ENCODE results near the gene HSPB8.
A peak's percentile ranks its signal among the peaks of the same experiment; 100 is the strongest.
"Not testable (repeated sequence)": the region's sequence is repeated elsewhere in the genome, so short reads cannot be mapped to it uniquely, and the experiment has no call there.

HSPB8 gene

DNA sequence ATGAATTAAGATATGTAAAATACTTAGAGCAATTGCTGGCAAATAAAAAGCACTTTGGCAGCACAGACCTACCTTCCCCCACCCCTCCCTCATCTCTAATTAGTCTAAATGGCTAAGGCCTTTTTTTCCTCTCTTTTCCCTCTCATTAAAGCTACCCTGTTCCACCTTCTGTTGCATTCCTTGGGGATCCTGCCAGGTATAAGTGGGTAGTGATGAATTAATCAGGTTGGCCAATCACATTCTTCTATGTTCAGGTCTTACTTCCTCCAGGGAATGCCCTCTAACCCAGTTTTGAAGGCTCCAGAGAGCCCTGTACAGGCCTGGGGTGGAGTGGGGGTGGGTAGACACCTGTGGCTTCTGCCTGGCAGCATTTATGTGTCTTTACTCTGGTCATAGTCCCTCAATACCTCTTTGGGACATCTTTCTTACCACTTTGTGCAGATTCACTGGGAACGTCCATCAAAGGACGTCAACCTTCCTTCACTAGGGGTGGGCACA lies 28.4 kb downstream of the HSPB8 start:
- Histone ChIP-seq H3K4me3 (ENCODE audit: low read depth, low read length) (no peak overlapping the region), H3K27ac (ENCODE audit: low read depth, low read length) (no peak overlapping the region), H3K79me2 (ENCODE audit: control insufficient read depth, insufficient read depth, low read length, unreplicated experiment) (no peaks in the 10 kb centered on the region), H3K36me3 (ENCODE audit: insufficient read depth, low read length) (no peaks in the 10 kb centered on the region), H3K27me3 (ENCODE audit: insufficient read depth, low read length) (peaks cover 26% of the 10 kb centered on the region; the same call in 1 of the 2 replicates), H2AFZ (ENCODE audit: low read length, unreplicated experiment) (no peak overlapping the region), H3K4me1 (ENCODE audit: control insufficient read depth, insufficient read depth, low read length, unreplicated experiment) (no peaks in the 10 kb centered on the region)

DNA sequence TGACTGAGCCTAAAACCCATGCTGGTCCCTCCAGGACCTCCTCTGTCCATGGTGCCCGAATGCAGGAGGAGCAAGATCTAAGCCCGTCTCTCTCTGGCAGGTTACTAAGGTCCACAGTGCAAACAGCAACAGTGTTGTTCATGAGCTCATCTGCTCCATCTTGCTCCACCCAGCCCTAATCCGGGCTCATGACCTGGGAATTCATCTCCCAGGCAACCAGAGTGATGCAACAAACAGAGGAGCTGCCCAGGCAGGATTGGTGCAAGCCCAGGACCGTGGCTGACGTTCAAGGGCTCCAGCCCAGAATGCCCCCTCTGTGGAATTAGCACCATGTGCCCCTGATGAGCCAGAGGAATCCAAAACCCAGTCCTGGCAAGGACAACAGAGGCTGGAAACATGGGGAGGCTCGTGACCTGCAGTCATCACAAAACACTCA lies 29.9 kb downstream of the HSPB8 start:
- Histone ChIP-seq H3K36me3 (ENCODE audit: insufficient read depth, low read length) (no peaks in the 10 kb centered on the region), H3K4me1 (ENCODE audit: control insufficient read depth, insufficient read depth, low read length, unreplicated experiment) (no peaks in the 10 kb centered on the region), H3K4me3 (ENCODE audit: low read depth, low read length) (no peak overlapping the region), H3K79me2 (ENCODE audit: control insufficient read depth, insufficient read depth, low read length, unreplicated experiment) (no peaks in the 10 kb centered on the region), H3K27me3 (ENCODE audit: insufficient read depth, low read length) (peaks cover 33% of the 10 kb centered on the region; the same call in 1 of the 2 replicates), H2AFZ (ENCODE audit: low read length, unreplicated experiment) (no peak overlapping the region), H3K27ac (ENCODE audit: low read depth, low read length) (no peak overlapping the region)

DNA sequence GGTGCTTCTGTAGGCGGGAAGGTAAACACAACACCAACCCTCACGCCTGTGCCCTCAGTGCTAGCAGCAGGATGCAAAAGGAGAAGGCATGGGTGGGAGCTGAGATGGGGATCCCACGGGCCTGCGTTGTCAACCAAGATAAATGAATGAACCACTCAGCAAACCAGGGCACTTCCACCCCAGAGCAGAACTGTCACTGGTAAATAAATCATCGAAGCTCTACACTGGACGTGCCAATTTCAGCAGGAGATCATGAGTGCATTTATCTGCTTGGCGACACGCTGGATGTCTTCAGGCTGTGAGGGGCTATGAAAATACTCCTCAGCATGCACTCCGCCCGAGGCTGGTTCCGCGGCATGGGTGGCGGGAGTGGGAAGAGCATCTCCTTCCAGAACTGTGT lies 33.2 kb downstream of the HSPB8 start:
- H3K79me2 ChIP-seq (ENCODE audit: control insufficient read depth, insufficient read depth, low read length, unreplicated experiment), result no peaks in the 10 kb centered on the region
- H3K4me3 ChIP-seq (ENCODE audit: low read depth, low read length), result no peak overlapping the region
- peaks cover 45% of the 10 kb centered on the region for H3K27me3 ChIP-seq (ENCODE audit: insufficient read depth, low read length)
- no peaks in the 10 kb centered on the region for H3K4me1 ChIP-seq (ENCODE audit: control insufficient read depth, insufficient read depth, low read length, unreplicated experiment)
- no peak overlapping the region for H2AFZ ChIP-seq (ENCODE audit: low read length, unreplicated experiment)
- no peak overlapping the region for H3K27ac ChIP-seq (ENCODE audit: low read depth, low read length)
- H3K36me3 ChIP-seq (ENCODE audit: insufficient read depth, low read length), result no peaks in the 10 kb centered on the region

DNA sequence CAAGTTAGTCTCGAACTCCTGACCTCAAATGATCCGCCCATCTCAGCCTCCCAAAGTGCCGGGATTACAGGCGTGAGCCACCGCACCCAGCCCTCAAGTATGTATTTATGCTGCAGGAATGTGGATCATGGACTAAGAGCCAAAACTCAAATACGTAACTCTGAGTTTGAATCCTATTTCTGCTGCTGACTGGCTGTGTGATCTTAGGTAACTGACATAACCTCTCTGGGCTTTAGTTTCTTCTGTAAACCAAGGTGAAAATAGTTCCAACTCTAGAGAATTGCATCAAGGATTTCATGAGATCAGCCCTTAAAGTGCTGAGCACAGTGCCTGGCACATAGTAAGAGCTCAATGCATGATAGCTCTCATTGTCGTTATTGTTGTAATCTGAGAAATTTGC lies 37.4 kb downstream of the HSPB8 start:
- Histone ChIP-seq H3K4me3 (ENCODE audit: low read depth, low read length) (no peak overlapping the region), H2AFZ (ENCODE audit: low read length, unreplicated experiment) (no peak overlapping the region), H3K4me1 (ENCODE audit: control insufficient read depth, insufficient read depth, low read length, unreplicated experiment) (no peaks in the 10 kb centered on the region), H3K79me2 (ENCODE audit: control insufficient read depth, insufficient read depth, low read length, unreplicated experiment) (no peaks in the 10 kb centered on the region), H3K27me3 (ENCODE audit: insufficient read depth, low read length) (peaks cover 44% of the 10 kb centered on the region), H3K27ac (ENCODE audit: low read depth, low read length) (no peak overlapping the region), H3K36me3 (ENCODE audit: insufficient read depth, low read length) (no peaks in the 10 kb centered on the region)

DNA sequence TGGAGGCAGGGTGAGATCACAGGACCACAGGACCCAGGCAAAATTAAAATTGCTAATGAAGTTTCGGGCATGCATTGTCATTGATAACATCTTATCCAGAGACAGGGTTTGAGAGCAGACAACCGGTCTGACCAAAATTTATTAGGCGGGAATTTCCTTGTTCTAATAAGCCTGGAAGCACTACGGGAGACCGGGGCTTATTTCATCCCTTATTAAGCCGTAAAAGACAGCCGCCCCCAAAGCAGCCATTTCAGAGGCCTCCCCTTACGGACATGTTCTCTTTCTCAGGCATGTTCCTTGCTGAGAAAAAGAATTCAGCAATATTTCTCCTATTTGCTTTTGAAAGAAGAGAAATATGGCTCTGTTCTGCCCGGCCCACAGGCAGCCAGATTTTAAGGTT lies 40.1 kb downstream of the HSPB8 start:
- not testable (repeated sequence) for H3K4me1 ChIP-seq (ENCODE audit: control insufficient read depth, insufficient read depth, low read length, unreplicated experiment); H3K79me2 ChIP-seq (ENCODE audit: control insufficient read depth, insufficient read depth, low read length, unreplicated experiment); H3K4me3 ChIP-seq (ENCODE audit: low read depth, low read length); H3K36me3 ChIP-seq (ENCODE audit: insufficient read depth, low read length); H3K27ac ChIP-seq (ENCODE audit: low read depth, low read length); H2AFZ ChIP-seq (ENCODE audit: low read length, unreplicated experiment)
- H3K27me3 ChIP-seq (ENCODE audit: insufficient read depth, low read length), result peaks cover 57% of the 10 kb centered on the region

DNA sequence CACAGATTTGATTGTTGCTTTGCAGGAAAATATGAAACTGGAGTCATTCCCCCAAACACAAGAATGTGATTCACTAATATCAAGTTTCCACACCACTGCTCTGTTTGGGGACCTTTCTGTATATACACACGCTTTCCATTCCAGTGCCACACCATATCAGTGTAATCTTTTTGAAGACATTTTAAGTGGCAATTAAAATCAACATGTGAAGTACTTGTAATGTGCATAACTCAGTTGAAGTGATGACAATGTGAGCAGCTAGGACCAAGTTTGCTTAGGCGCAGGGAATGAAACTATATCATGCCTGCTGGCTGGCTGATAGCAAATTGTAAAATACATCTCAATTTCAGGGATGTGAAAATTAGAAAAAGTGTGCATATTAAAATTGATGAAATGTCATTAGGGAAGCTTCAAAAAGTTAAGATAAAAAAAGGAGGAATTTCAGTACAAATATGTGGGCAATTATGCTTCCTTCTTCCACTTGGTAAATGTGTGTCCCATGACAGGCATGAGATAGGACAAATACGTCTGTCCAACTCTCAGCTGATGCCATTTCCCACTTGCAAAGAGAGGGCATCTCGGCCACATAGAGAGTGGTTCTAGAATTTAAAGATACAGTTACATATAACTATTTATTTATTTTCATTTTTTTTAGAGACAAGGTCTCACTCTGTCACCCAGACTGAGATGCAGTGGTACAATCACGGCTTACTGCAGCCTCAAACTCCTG lies 43.7 kb downstream of the HSPB8 start:
- no peak overlapping the region for H3K27ac ChIP-seq (ENCODE audit: low read depth, low read length)
- H3K79me2 ChIP-seq (ENCODE audit: control insufficient read depth, insufficient read depth, low read length, unreplicated experiment), result no peaks in the 10 kb centered on the region

DNA sequence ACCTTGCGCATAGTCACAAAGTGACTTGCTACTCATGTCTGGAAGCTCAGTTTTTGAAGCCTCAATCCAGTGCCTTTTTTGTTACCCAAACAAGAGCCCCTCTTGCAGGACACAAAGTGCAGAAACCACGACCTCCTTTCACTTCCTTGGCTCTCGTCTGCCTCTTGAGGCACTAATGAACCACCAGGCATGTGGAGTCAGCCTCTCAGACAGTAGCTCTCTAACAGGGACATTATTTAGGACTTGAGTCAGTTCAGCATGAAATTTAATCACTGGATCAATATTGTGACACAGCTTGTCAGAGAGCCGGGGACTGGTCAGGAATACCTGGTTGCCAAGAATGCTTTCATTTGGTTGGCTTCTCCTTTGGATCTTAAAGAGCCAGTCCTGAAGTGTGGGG lies 46.7 kb downstream of the HSPB8 start:
- Histone ChIP-seq H3K27me3 (ENCODE audit: insufficient read depth, low read length) (peaks cover 40% of the 10 kb centered on the region), H3K4me1 (ENCODE audit: control insufficient read depth, insufficient read depth, low read length, unreplicated experiment) (no peaks in the 10 kb centered on the region), H3K79me2 (ENCODE audit: control insufficient read depth, insufficient read depth, low read length, unreplicated experiment) (no peaks in the 10 kb centered on the region), H3K36me3 (ENCODE audit: insufficient read depth, low read length) (no peaks in the 10 kb centered on the region), H2AFZ (ENCODE audit: low read length, unreplicated experiment) (no peak overlapping the region), H3K4me3 (ENCODE audit: low read depth, low read length) (no peak overlapping the region), H3K27ac (ENCODE audit: low read depth, low read length) (no peak overlapping the region)

More for the DNA sequence above, 43.7 kb downstream of the HSPB8 start:
- no peak overlapping the region for H2AFZ ChIP-seq (ENCODE audit: low read length, unreplicated experiment)
- no peaks in the 10 kb centered on the region for H3K36me3 ChIP-seq (ENCODE audit: insufficient read depth, low read length)
- peaks cover 50% of the 10 kb centered on the region for H3K27me3 ChIP-seq (ENCODE audit: insufficient read depth, low read length)
- H3K4me3 ChIP-seq (ENCODE audit: low read depth, low read length), result no peak overlapping the region
- no peaks in the 10 kb centered on the region for H3K4me1 ChIP-seq (ENCODE audit: control insufficient read depth, insufficient read depth, low read length, unreplicated experiment)

DNA sequence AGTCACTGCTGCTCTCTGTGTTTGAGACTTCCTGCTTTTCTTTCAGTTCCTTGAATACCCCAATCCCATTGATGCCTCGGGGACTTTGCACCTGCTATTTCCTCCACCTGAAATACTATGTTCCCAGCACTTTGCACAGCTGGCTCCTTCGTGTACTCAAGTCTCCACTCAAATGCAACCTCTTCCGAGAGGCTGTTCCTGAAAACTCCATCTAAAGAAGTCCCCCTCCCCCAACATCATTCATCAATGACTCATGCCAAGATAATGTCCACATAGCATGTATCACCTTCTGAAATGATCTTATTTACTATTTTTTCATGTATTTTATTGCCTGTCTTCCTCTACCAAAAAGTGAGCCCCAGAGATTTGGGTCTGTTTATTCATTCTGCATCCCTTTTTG lies 48.6 kb downstream of the HSPB8 start:
- Histone ChIP-seq H3K4me3 (ENCODE audit: low read depth, low read length) (no peak overlapping the region), H3K27me3 (ENCODE audit: insufficient read depth, low read length) (peaks cover 33% of the 10 kb centered on the region), H3K36me3 (ENCODE audit: insufficient read depth, low read length) (no peaks in the 10 kb centered on the region), H3K79me2 (ENCODE audit: control insufficient read depth, insufficient read depth, low read length, unreplicated experiment) (no peaks in the 10 kb centered on the region), H2AFZ (ENCODE audit: low read length, unreplicated experiment) (no peak overlapping the region), H3K27ac (ENCODE audit: low read depth, low read length) (no peak overlapping the region), H3K4me1 (ENCODE audit: control insufficient read depth, insufficient read depth, low read length, unreplicated experiment) (no peaks in the 10 kb centered on the region)

DNA sequence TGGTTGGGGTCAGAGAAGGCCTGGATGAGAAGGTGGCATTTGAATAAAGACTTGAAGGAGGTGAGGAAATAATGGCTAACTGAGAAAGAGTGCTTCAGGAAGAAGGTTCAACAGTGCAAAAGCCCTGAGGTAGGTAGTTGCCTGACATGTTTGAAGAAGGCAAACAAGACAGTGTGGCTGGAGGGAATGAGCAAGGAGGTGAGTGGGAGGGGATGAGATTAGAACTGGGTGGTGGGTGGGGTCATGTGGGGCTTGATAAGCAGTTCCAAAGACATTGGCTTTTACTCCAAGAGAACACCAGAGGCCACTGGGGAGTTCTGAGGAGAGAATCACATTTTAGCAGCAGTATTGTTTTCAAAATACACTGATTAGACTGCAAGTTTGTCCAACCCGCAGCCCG lies 50.5 kb downstream of the HSPB8 start:
- H3K27ac ChIP-seq (ENCODE audit: low read depth, low read length), result no peak overlapping the region
- peaks cover 19% of the 10 kb centered on the region for H3K27me3 ChIP-seq (ENCODE audit: insufficient read depth, low read length)
- H3K4me3 ChIP-seq (ENCODE audit: low read depth, low read length), result no peak overlapping the region
- no peak overlapping the region for H2AFZ ChIP-seq (ENCODE audit: low read length, unreplicated experiment)
- no peaks in the 10 kb centered on the region for H3K79me2 ChIP-seq (ENCODE audit: control insufficient read depth, insufficient read depth, low read length, unreplicated experiment)
- no peaks in the 10 kb centered on the region for H3K36me3 ChIP-seq (ENCODE audit: insufficient read depth, low read length)
- H3K4me1 ChIP-seq (ENCODE audit: control insufficient read depth, insufficient read depth, low read length, unreplicated experiment), result no peaks in the 10 kb centered on the region

DNA sequence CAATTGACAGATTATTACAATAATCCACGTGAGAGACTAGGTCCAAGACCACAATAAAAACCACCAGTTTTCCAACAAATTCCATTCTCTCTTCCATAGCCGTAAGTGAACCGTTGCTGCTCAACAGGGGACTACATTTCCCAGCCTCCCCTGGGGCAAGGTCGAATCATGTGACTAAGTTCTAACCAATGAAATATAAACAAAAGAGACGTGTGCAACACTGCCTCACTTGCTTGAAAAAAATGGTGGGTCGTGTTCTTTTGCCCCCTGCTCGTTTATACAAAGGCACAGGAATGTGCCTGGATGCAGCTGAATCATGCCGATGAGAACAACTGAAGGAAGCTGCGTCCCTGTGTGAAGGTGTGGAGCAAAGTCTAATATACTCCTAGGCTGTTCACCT lies 51.1 kb downstream of the HSPB8 start:
- peak overlapping the region; percentile 65 for H2AFZ ChIP-seq (ENCODE audit: low read length, unreplicated experiment)
- H3K4me3 ChIP-seq (ENCODE audit: low read depth, low read length), result peak overlapping the region; percentile 57; the same call in 1 of the 2 replicates
- no peaks in the 10 kb centered on the region for H3K36me3 ChIP-seq (ENCODE audit: insufficient read depth, low read length)
- no peaks in the 10 kb centered on the region for H3K4me1 ChIP-seq (ENCODE audit: control insufficient read depth, insufficient read depth, low read length, unreplicated experiment)
- no peaks in the 10 kb centered on the region for H3K79me2 ChIP-seq (ENCODE audit: control insufficient read depth, insufficient read depth, low read length, unreplicated experiment)
- H3K27me3 ChIP-seq (ENCODE audit: insufficient read depth, low read length), result peaks cover 15% of the 10 kb centered on the region
- H3K27ac ChIP-seq (ENCODE audit: low read depth, low read length), result no peak overlapping the region

DNA sequence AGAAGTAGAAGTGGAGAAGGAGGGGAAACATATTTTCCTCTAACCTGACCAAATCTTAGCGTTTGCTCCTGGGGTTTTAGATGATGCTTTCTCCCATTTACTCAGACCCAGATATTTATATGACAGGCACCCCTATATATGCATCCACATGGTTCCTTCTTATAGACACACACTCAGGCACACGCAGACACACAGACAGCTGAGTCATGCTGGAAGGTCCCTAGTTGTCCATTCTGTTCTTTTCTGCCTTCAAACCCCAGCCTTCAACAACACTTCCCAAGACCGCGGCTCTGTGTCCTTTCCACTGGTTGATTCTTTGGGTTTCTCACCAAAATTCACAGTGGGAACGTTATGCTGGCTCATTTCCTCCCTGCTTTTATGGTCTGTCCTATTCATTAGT lies 52.1 kb downstream of the HSPB8 start:
- Histone ChIP-seq H3K27ac (ENCODE audit: low read depth, low read length) (no peak overlapping the region), H3K27me3 (ENCODE audit: insufficient read depth, low read length) (peaks cover 9% of the 10 kb centered on the region), H3K79me2 (ENCODE audit: control insufficient read depth, insufficient read depth, low read length, unreplicated experiment) (no peaks in the 10 kb centered on the region), H2AFZ (ENCODE audit: low read length, unreplicated experiment) (no peak overlapping the region), H3K4me1 (ENCODE audit: control insufficient read depth, insufficient read depth, low read length, unreplicated experiment) (no peaks in the 10 kb centered on the region), H3K36me3 (ENCODE audit: insufficient read depth, low read length) (no peaks in the 10 kb centered on the region), H3K4me3 (ENCODE audit: low read depth, low read length) (no peak overlapping the region)

Data from ACC112 (cell line).